Stimulated activated effector memory CD8-positive, alpha-beta T cell treated with anti-CD3 and anti-CD28 coated beads, Interleukin-12 subunit alpha, Interleukin-12 subunit beta, amount 100 ng/mL, for 72 hours (primary cell): ENCODE measurements around the gene ASPHD1.

Experiments
- ATAC-seq: fragments of 150-1000 bp; cut with Tn5 transposase; 2 replicates; pipeline ENCODE4 v1.10.0; 2021
- DNase-seq, 2 donors: peaks; one replicate each; pipeline ENCODE4 v3.0.0; 2021 to 2022; ENCODE audit warnings: low spot score in 2 of 2
- H3K27ac Mint-ChIP-seq: one replicate; pipeline ENCODE4 v1.8.0; 2022; ENCODE audit warnings: mild to moderate bottlenecking, mixed read lengths
- H3K36me3 Mint-ChIP-seq: one replicate; pipeline ENCODE4 v1.8.0; 2022; ENCODE audit warnings: mild to moderate bottlenecking, mixed read lengths
- H3K4me1 Mint-ChIP-seq: one replicate; pipeline ENCODE4 v1.8.0; 2022; ENCODE audit warnings: mixed read lengths
- H3K4me3 Mint-ChIP-seq: one replicate; pipeline ENCODE4 v1.8.0; 2022; ENCODE audit warnings: mild to moderate bottlenecking, mixed read lengths
- H3K9me3 Mint-ChIP-seq: one replicate; pipeline ENCODE4 v1.8.0; 2022; ENCODE audit warnings: mixed read lengths

Gene ASPHD1, protein sequence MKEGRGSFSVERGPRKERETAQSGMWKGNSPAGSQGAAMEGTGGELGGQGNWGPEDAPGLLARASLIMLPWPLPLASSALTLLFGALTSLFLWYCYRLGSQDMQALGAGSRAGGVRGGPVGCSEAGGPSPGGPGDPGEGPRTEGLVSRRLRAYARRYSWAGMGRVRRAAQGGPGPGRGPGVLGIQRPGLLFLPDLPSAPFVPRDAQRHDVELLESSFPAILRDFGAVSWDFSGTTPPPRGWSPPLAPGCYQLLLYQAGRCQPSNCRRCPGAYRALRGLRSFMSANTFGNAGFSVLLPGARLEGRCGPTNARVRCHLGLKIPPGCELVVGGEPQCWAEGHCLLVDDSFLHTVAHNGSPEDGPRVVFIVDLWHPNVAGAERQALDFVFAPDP

DNA sequence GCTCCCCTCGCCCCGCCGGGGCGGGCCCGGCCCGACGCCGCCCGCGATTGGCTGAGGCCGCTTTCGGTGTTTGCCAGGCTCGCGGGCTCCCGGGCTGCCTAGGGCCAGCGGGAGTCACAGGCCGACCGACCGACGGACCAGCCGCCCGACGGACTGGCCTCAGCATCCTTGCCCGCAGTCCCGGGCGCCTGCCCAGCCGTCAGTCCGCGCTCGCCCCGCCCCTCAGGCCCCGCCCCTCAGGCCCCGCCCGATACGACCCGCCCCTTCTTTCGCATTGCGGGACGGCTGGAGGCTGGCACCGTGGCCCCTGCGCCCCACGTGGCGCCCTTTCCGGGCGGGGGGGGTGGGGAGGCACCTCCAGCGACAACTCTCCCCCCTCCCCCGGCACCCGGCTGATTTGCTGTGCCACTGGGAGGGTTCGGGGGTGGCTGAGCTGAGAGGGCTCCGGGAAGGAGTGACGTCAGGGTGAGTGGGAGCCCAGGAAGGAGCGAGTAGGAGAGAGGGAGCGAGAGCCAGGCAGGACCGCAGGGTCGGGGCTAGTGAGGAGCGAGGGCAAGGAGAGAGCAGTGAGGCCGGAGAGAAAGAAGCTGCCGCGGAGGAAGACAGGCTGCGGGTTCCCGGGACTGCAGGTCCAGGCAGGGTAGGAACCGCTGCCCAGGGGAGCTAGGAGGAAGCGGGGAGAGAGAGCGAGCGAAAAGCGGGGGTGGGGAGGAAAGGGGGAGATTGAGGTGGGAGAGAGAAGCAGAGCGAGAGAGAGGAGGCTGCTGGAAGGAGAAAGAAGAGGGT, at the start of gene ASPHD1:
TSS of gene ASPHD1 (plus strand) at position 387 of the 786 bp plus-strand sequence. CDS start 484 bp downstream, outside the sequence.
- Mint-ChIP-seq H3K36me3 (no peaks in the 10 kb centered on the region), H3K4me1 (peaks cover 28% of the 10 kb centered on the region), H3K9me3 (no peaks in the 10 kb centered on the region), H3K4me3 (peak within 1 kb of the TSS; percentile 78), H3K27ac (no peak within 1 kb of the TSS)
- ATAC-seq, result peak; percentile 88
- DNase-seq, result peak in 1 of 2 donors; percentile 84

- ATAC-seq, result no peak
- no peak overlapping the region for H3K27ac Mint-ChIP-seq
- H3K4me3 Mint-ChIP-seq, result no peak overlapping the region
- no peaks in the 10 kb centered on the region for H3K9me3 Mint-ChIP-seq
- peaks cover 10% of the 10 kb centered on the region for H3K4me1 Mint-ChIP-seq
- H3K36me3 Mint-ChIP-seq, result peaks cover 34% of the 10 kb centered on the region
- no peak for DNase-seq
Measured at GRCh38 chr16:29850998-29851397, 49.3 kb upstream of the ASPHD1 start.

- no peak for ATAC-seq
- H3K9me3 Mint-ChIP-seq, result no peaks in the 10 kb centered on the region
- no peak overlapping the region for H3K27ac Mint-ChIP-seq
- DNase-seq, result no peak
- H3K36me3 Mint-ChIP-seq, result peaks cover 23% of the 10 kb centered on the region
- H3K4me1 Mint-ChIP-seq, result peaks cover 5% of the 10 kb centered on the region
- H3K4me3 Mint-ChIP-seq, result no peak overlapping the region
Measured at GRCh38 chr16:29852654-29853053, 47.6 kb upstream of the ASPHD1 start.

GRCh38 chr16:29854520-29855100, 45.7 kb upstream of the ASPHD1 start:
- no peak for ATAC-seq
- DNase-seq, result no peak
- Mint-ChIP-seq H3K27ac (peak overlapping the region; percentile 48), H3K4me3 (no peak overlapping the region), H3K4me1 (peaks cover 8% of the 10 kb centered on the region), H3K36me3 (peaks cover 23% of the 10 kb centered on the region), H3K9me3 (no peaks in the 10 kb centered on the region)

- DNase-seq (no peak), ATAC-seq (no peak)
- no peak overlapping the region for H3K27ac Mint-ChIP-seq
- H3K9me3 Mint-ChIP-seq, result no peaks in the 10 kb centered on the region
- peaks cover 40% of the 10 kb centered on the region for H3K36me3 Mint-ChIP-seq
- H3K4me1 Mint-ChIP-seq, result peaks cover 25% of the 10 kb centered on the region
- H3K4me3 Mint-ChIP-seq, result no peak overlapping the region
Measured at GRCh38 chr16:29857133-29857760, 43.0 kb upstream of the ASPHD1 start.

GRCh38 chr16:29858149-29858849, 42.0 kb upstream of the ASPHD1 start:
- no peak overlapping the region for H3K4me3 Mint-ChIP-seq
- H3K4me1 Mint-ChIP-seq, result peaks cover 28% of the 10 kb centered on the region
- peaks cover 44% of the 10 kb centered on the region for H3K36me3 Mint-ChIP-seq
- no peaks in the 10 kb centered on the region for H3K9me3 Mint-ChIP-seq
- ATAC-seq (no peak), DNase-seq (no peak)
- H3K27ac Mint-ChIP-seq, result peak overlapping the region; percentile 54

- Mint-ChIP-seq H3K4me3 (no peak overlapping the region), H3K27ac (no peak overlapping the region)
Measured at GRCh38 chr16:29858974-29859373, 41.3 kb upstream of the ASPHD1 start.

DNA sequence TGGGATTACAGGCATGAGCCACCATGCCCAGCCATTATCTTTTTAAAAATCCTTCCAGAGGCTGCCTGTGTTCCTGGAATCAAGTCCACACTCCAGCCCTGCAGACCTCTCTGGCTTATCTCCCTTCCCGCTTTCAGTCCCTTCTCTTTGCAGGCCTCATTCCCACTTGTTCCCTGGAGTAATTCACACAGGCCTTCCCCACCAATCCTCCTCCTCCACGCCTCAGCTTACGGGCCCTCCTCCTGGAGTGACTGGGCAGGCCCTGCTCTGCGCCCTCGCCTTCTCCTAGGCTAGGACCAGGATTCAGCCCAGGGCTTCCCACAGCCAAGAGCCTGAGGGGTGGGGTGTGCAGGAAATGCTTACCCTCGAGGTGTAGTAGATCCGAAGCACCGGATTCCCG, 40.1 kb upstream of the ASPHD1 start:
- H3K4me3 Mint-ChIP-seq, result no peak overlapping the region
- peaks cover 28% of the 10 kb centered on the region for H3K4me1 Mint-ChIP-seq
- H3K27ac Mint-ChIP-seq, result no peak overlapping the region
- peaks cover 44% of the 10 kb centered on the region for H3K36me3 Mint-ChIP-seq
- DNase-seq (no peak), ATAC-seq (no peak)
- no peaks in the 10 kb centered on the region for H3K9me3 Mint-ChIP-seq

More at GRCh38 chr16:29858974-29859373, 41.3 kb upstream of the ASPHD1 start:
- peaks cover 28% of the 10 kb centered on the region for H3K4me1 Mint-ChIP-seq
- peaks cover 44% of the 10 kb centered on the region for H3K36me3 Mint-ChIP-seq
- ATAC-seq (no peak), DNase-seq (no peak)
- no peaks in the 10 kb centered on the region for H3K9me3 Mint-ChIP-seq

GRCh38 chr16:29862383-29862883, 37.9 kb upstream of the ASPHD1 start:
- H3K36me3 Mint-ChIP-seq, result peaks cover 44% of the 10 kb centered on the region
- DNase-seq (peak in 1 of 2 donors; percentile 56), ATAC-seq (no peak)
- H3K27ac Mint-ChIP-seq, result peak overlapping the region; percentile 97
- H3K9me3 Mint-ChIP-seq, result no peaks in the 10 kb centered on the region
- peaks cover 28% of the 10 kb centered on the region for H3K4me1 Mint-ChIP-seq
- peak overlapping the region; percentile 97 for H3K4me3 Mint-ChIP-seq

DNA sequence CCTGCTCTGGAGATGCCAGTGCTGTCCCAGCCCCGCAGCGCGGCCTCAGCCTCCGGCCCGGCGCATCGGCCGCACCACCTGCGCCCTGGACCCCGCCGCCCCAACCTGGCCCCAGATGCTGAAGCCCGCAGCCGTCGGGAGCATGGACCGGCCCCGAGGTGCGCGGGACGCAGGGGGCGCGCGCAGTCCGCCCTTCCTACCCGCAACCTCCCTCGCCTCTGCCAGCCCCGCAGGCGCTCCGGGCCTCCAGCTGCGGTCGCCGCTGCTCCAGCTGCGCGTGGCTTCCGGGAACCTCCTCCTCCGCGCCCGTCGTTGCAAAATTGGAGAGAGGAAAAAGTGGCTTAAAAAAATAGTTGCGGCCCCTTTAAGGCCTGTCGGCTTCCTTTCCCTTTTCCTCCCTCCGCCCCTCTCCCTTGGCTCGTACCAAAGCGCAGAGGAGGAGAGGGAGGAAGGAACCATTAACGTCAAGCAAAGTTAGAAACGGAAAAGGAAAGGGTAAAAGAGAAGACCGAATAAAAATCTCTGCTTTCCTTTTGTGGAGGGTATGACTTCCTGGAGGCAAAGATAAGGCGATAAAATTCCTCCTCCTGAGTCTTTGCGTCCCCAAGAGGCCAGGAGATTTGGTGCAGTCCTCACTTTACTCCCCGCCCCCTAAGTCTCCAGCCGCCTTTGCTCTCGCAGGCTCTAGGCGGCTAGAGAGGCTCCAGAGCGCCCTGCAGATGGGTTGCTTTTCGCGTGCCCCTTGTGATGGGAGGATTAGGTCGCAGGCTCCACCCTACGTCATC, 37.2 kb upstream of the ASPHD1 start, which contains the start of gene CDIPT:
TSS of gene CDIPT (minus strand) at position 343 of the 785 bp plus-strand sequence. CDS start 369 bp downstream, outside the sequence.
- peaks cover 40% of the 10 kb centered on the region for H3K36me3 Mint-ChIP-seq

GRCh38 chr16:29863669-29863984, 36.7 kb upstream of the ASPHD1 start:
- Mint-ChIP-seq H3K4me1 (peaks cover 22% of the 10 kb centered on the region), H3K27ac (peak overlapping the region; percentile 97), H3K4me3 (peak overlapping the region; percentile 97), H3K36me3 (peaks cover 34% of the 10 kb centered on the region), H3K9me3 (no peaks in the 10 kb centered on the region)
- DNase-seq (no peak), ATAC-seq (no peak)

More for the DNA sequence above, 37.2 kb upstream of the ASPHD1 start, which contains the start of gene CDIPT:
- Mint-ChIP-seq H3K4me3 (peak within 1 kb of the TSS; percentile 97), H3K9me3 (no peaks in the 10 kb centered on the region), H3K27ac (peak within 1 kb of the TSS; percentile 97), H3K4me1 (peaks cover 27% of the 10 kb centered on the region)
- DNase-seq, result peak; percentile 87 to 96
- ATAC-seq, result peak; percentile 99

DNA sequence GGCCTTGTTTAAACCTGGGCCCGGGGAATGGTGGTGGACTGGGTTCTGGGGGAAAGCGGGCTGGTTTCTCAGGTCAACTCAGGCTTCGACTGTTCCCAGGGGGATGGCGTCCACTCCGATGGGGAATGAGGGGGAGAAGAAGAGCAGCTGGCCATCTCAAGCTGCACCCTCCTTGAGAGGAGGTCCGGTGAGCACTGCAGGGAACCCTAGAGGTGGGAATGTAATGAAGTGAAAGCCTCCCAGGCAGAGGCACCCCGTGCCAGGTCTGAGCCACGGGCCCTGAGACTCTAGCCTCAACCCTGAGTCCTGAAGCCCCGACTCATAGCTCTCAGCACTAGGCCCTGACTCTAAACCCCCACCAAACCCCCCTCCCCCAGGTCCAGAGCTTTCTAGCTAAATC, 36.1 kb upstream of the ASPHD1 start:
- Mint-ChIP-seq H3K4me3 (peak overlapping the region; percentile 97), H3K36me3 (peaks cover 29% of the 10 kb centered on the region), H3K27ac (no peak overlapping the region), H3K4me1 (peaks cover 19% of the 10 kb centered on the region), H3K9me3 (no peaks in the 10 kb centered on the region)
- DNase-seq (no peak), ATAC-seq (no peak)

- Mint-ChIP-seq H3K27ac (no peak overlapping the region), H3K4me3 (no peak overlapping the region), H3K4me1 (no peaks in the 10 kb centered on the region)
Measured at GRCh38 chr16:29868396-29869009, 31.8 kb upstream of the ASPHD1 start.

More at GRCh38 chr16:29868396-29869009, 31.8 kb upstream of the ASPHD1 start:
- Mint-ChIP-seq H3K36me3 (no peaks in the 10 kb centered on the region), H3K9me3 (no peaks in the 10 kb centered on the region)
- DNase-seq, result no peak
- ATAC-seq, result no peak
